Fibroblast of pulmonary artery (primary cell): ENCODE data around the gene RCAN1.
"Not testable (repeated sequence)": the region's sequence is repeated elsewhere in the genome, so short reads cannot be mapped to it uniquely, and the experiment has no call there.

ENCODE experiments used
- DNase-seq: peaks from one replicate; pipeline ENCODE4 v3.0.0-alpha.2; 2010; ENCODE audit warnings: low read depth
- H3K4me3 ChIP-seq: replicated peaks from 2 replicates; pipeline ENCODE4 v1.5.1; 2011; ENCODE audit warnings: low read depth, mild to moderate bottlenecking, control low read depth, low read length, moderate library complexity
- CTCF ChIP-seq: IDR thresholded peaks from 2 replicates; pipeline ENCODE4 v1.5.1; 2011; ENCODE audit warnings: mild to moderate bottlenecking, control low read depth, low read length, inconsistent platforms; ENCODE audit errors: missing control alignments

Gene RCAN1

GRCh38 chr21:34606621-34607020 lies 8.3 kb downstream of the RCAN1 start:
- no peak overlapping the region for H3K4me3 ChIP-seq
- no peak for TF ChIP-seq CTCF
- no peak for DNase-seq

GRCh38 chr21:34606051-34606450 lies 8.9 kb downstream of the RCAN1 start:
- no peak for TF ChIP-seq CTCF
- H3K4me3 ChIP-seq, result no peak overlapping the region

GRCh38 chr21:34604956-34605355 lies 10.0 kb downstream of the RCAN1 start:
- DNase-seq, H3K4me3 ChIP-seq: not testable (repeated sequence)

More at GRCh38 chr21:34606051-34606450, 8.9 kb downstream of the RCAN1 start:
- DNase-seq, result no peak

- no peak overlapping the region for H3K4me3 ChIP-seq
- DNase-seq, result no peak
- TF ChIP-seq CTCF, result no peak
Measured at GRCh38 chr21:34604556-34604955, 10.4 kb downstream of the RCAN1 start.

GRCh38 chr21:34603710-34604057 lies 11.2 kb downstream of the RCAN1 start:
- no peak for DNase-seq
- H3K4me3 ChIP-seq, result no peak overlapping the region
- no peak for TF ChIP-seq CTCF

- peak; percentile 77 for DNase-seq
- peak; percentile 81 for TF ChIP-seq CTCF
- H3K4me3 ChIP-seq, result no peak overlapping the region
Measured at GRCh38 chr21:34603002-34603709, 11.8 kb downstream of the RCAN1 start.

GRCh38 chr21:34602061-34602460 lies 12.9 kb downstream of the RCAN1 start:
- H3K4me3 ChIP-seq, result no peak overlapping the region
- DNase-seq, result no peak
- TF ChIP-seq CTCF, result no peak
